Smooth muscle cell (in vitro differentiated cells): Measurements from ENCODE around the gene PACS1. TPM values are rescaled to one million over a fixed set of nuclear protein-coding genes. Genes with fewer than 3 reads are reported as not detected.

Experiments used
- DNase-seq: peaks from one replicate; lab custom pipeline; 2025; ENCODE audit not compliant: unreplicated experiment; lab: John Stamatoyannopoulos, UW
- H2AFZ ChIP-seq: fragments of 200-600 bp; sonication (generic); 2 replicates; pipeline ENCODE4 v1.6.0; 2016; ENCODE audit warnings: antibody characterized with exemption, low read depth, mild to moderate bottlenecking
- H3F3A ChIP-seq: fragments of 200-600 bp; sonication (generic); 2 replicates; pipeline ENCODE4 v1.6.0; 2017; ENCODE audit warnings: antibody characterized with exemption, low read depth
- H3K27ac ChIP-seq: fragments of 200-600 bp; sonication (generic); 2 replicates; pipeline ENCODE4 v1.5.1; 2016; ENCODE audit warnings: low read depth, mild to moderate bottlenecking
- H3K27me3 ChIP-seq: fragments of 200-600 bp; sonication (generic); 2 replicates; pipeline ENCODE4 v1.6.1; 2016; ENCODE audit warnings: low read depth, mild to moderate bottlenecking
- H3K36me3 ChIP-seq: fragments of 200-600 bp; sonication (generic); 2 replicates; pipeline ENCODE4 v1.5.1; 2016; ENCODE audit warnings: low read depth
- H3K4me1 ChIP-seq: fragments of 200-600 bp; sonication (generic); 2 replicates; pipeline ENCODE4 v1.5.1; 2016; ENCODE audit warnings: low read depth
- H3K4me2 ChIP-seq: fragments of 200-600 bp; sonication (generic); 2 replicates; pipeline ENCODE4 v1.6.0; 2016; ENCODE audit warnings: mild to moderate bottlenecking
- H3K4me3 ChIP-seq: fragments of 200-600 bp; sonication (generic); 2 replicates; pipeline ENCODE4 v1.5.1; 2016; ENCODE audit warnings: mild to moderate bottlenecking
- H3K79me2 ChIP-seq: fragments of 200-600 bp; sonication (generic); 2 replicates; pipeline ENCODE4 v1.6.0; 2016; ENCODE audit warnings: low read depth, mild to moderate bottlenecking
- H3K9ac ChIP-seq: fragments of 200-600 bp; sonication (generic); 2 replicates; pipeline ENCODE4 v1.6.0; 2016; ENCODE audit warnings: low read depth
- H3K9me3 ChIP-seq: fragments of 200-600 bp; sonication (generic); replicated peaks from 2 replicates; pipeline ENCODE4 v1.5.1; 2016; ENCODE audit warnings: low read depth
- H4K20me1 ChIP-seq: fragments of 200-600 bp; sonication (generic); 2 replicates; pipeline ENCODE4 v1.6.0; 2016; ENCODE audit warnings: low read depth
- CTCF ChIP-seq: fragments of 200-600 bp; sonication (generic); IDR thresholded peaks from 2 replicates; pipeline ENCODE4 v1.5.1; 2017; ENCODE audit warnings: borderline replicate concordance, mild to moderate bottlenecking, antibody characterized with exemption; ENCODE audit not compliant: insufficient read depth, poor library complexity, severe bottlenecking
- WGBS: methylation state at CpG from one replicate; pipeline ENCODE4 v1.1.7; 2016; ENCODE audit warnings: low lambda C conversion rate; 5-methylcytosine and 5-hydroxymethylcytosine counted together
- polyA plus RNA-seq: library from polyadenylated mRNA; unstranded; fragments of >200 nt; fragmentation: Nextera tagmentation; extraction: Ambion mirVana; gene quantifications from 2 replicates; pipeline ENCODE4 v1.2.1, GENCODE V29; 2016
- total RNA-seq: library from RNA; depleted of rRNA; stranded (reverse); fragments of >200 nt; gene quantifications from 2 replicates; pipeline ENCODE4 v1.2.3, GENCODE V29; 2014

Gene PACS1
- total and polyA plus RNA-seq, 2 experiments from 2014 or later = 87.6 to 140 TPM

GRCh38 chr11:66142370-66143263, 72.5 kb downstream of the PACS1 start:
- Histone ChIP-seq H2AFZ (no peak overlapping the region), H3K4me2 (peak overlapping the region; percentile 47), H3K9ac (no peak overlapping the region), H4K20me1 (peaks cover 79% of the 10 kb centered on the region), H3K79me2 (peaks cover 96% of the 10 kb centered on the region), H3K9me3 (no peaks in the 10 kb centered on the region), H3K4me3 (no peak overlapping the region), H3K27me3 (no peaks in the 10 kb centered on the region), H3K27ac (peak overlapping the region; percentile 50), H3K36me3 (peaks cover 8% of the 10 kb centered on the region), H3F3A (peaks cover 1% of the 10 kb centered on the region), H3K4me1 (no peaks in the 10 kb centered on the region)
- WGBS = 88% methylated on average over 12 of the region's 12 CpGs
- DNase-seq = no peak
- TF ChIP-seq CTCF = no peak

- Histone ChIP-seq H3K79me2 (peaks cover 96% of the 10 kb centered on the region), H3K27me3 (no peaks in the 10 kb centered on the region), H3K4me3 (no peak overlapping the region), H3K9me3 (no peaks in the 10 kb centered on the region), H3K9ac (no peak overlapping the region), H3F3A (no peaks in the 10 kb centered on the region), H3K36me3 (peaks cover 8% of the 10 kb centered on the region), H3K27ac (peak overlapping the region; percentile 50), H2AFZ (no peak overlapping the region), H3K4me2 (no peak overlapping the region), H3K4me1 (no peaks in the 10 kb centered on the region), H4K20me1 (peaks cover 77% of the 10 kb centered on the region)
- no peak for TF ChIP-seq CTCF
- 93% methylated on average over 3 of the region's 3 CpGs for WGBS
- DNase-seq = no peak
Measured at GRCh38 chr11:66143264-66143566, 73.1 kb downstream of the PACS1 start.

DNA sequence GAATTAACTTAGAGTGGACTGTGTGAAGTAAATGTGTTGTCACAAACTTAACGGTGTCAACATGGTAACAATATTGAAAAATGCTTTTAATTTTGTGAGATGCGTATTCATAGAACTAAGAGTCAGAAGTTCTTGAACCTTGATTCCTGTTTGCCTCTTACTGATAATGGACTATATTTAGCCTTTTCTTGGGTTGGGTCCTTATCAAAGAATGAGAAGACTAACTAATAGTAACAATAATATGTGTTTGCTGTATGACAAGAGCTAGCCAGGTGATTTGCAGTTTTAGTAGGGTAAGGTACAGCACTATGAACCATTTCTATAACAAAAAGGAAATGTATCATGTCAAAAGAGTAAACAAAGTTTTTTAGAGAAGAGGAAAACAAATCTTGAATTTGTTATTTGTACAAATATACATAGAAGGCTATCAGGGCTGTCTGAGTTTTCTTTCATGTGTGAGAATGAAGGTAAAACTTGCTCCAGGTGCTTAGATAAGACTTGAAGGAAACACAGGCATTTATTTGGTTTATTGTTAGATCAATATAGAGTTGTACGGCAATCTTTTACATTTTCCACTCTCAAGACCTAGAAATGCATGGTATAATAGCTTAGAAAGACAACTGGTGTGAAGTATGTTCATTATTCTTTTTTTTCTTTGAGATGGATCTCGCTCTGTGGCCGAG, 74.1 kb downstream of the PACS1 start:
- Histone ChIP-seq H4K20me1 (peaks cover 77% of the 10 kb centered on the region), H3K4me3 (no peak overlapping the region), H3K4me2 (no peak overlapping the region), H3K4me1 (no peaks in the 10 kb centered on the region), H3K79me2 (peaks cover 98% of the 10 kb centered on the region), H3K9me3 (no peaks in the 10 kb centered on the region), H3K27ac (no peak overlapping the region), H3F3A (no peaks in the 10 kb centered on the region), H3K36me3 (peaks cover 8% of the 10 kb centered on the region), H3K27me3 (no peaks in the 10 kb centered on the region), H2AFZ (no peak overlapping the region), H3K9ac (no peak overlapping the region)
- DNase-seq = no peak
- 99% methylated on average over 5 of the region's 5 CpGs for WGBS
- no peak for TF ChIP-seq CTCF

- Histone ChIP-seq H4K20me1 (peaks cover 75% of the 10 kb centered on the region), H3K79me2 (peaks cover 88% of the 10 kb centered on the region), H3K4me1 (peaks cover 8% of the 10 kb centered on the region), H3F3A (peaks cover 3% of the 10 kb centered on the region), H3K36me3 (peaks cover 8% of the 10 kb centered on the region), H3K4me2 (no peak overlapping the region), H2AFZ (no peak overlapping the region), H3K27me3 (no peaks in the 10 kb centered on the region), H3K4me3 (no peak overlapping the region), H3K9ac (no peak overlapping the region), H3K9me3 (no peaks in the 10 kb centered on the region), H3K27ac (no peak overlapping the region)
- no peak for DNase-seq
- TF ChIP-seq CTCF = no peak
Measured at GRCh38 chr11:66146074-66146473, 76.0 kb downstream of the PACS1 start.
